OCI-M2 (cell line): ENCODE data around the gene ZC3H7A.

Source experiments
- DNase-seq: peaks from one replicate; lab custom pipeline; 2025; ENCODE audit not compliant: unreplicated experiment; lab: John Stamatoyannopoulos, UW

The ZC3H7A gene

DNA sequence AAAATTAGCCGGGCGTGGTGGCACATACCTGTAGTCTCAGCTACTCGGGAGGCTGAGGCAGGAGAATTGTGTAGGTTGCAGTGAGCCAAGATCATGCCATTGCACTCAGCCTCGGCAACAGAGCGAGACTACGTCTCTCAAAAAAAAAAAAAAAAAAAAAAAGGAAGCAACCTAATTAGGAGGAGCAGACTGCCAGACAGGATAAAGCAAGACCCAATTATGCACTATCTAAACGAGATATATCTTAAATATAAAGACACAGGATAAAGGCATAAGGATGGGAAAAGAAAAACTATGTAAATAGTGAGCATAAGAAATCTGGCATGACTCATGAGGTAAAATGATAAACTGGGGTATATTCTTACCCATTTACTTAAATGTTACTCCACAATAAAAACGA is 59.3 kb downstream of the ZC3H7A start:
- DNase-seq = no peak

DNA sequence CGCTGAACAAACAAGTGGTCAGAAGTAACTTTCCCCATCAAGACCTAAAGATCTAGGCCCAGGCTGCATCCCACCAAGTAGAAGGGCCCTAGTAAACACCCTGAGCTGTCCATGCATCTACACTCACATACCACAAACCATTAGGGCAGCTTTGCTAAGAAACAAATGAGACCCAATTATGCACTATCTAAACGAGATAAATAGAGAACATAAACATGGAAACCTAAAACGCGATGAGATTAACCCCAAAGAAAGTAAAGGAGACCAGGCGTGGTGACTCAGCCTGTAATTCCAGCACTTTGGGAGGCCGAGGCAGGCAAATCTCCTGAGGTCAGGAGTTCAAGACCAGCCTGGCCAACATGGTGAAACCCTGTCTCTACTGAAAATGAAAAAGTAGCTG is 60.2 kb downstream of the ZC3H7A start:
- no peak for DNase-seq

DNA sequence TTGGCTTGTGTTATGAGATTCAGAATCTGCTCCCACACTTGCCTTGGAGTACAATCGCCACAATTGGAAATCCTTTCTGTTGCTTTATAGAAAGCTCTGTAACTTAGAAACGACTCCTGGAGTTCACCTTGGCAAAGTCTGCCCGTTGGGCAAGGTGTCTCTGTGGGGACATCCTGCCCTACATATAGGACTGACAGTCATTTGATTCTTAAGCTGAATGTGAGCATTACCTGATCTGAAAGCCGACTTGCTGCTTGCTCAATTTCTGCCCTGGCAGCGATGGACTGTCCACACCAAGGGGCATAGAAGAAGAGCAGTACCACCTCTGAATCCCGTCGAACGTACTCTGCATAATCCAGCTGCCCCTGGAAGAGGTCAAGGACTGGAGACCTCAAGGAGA is 61.3 kb downstream of the ZC3H7A start:
- no peak for DNase-seq

DNA sequence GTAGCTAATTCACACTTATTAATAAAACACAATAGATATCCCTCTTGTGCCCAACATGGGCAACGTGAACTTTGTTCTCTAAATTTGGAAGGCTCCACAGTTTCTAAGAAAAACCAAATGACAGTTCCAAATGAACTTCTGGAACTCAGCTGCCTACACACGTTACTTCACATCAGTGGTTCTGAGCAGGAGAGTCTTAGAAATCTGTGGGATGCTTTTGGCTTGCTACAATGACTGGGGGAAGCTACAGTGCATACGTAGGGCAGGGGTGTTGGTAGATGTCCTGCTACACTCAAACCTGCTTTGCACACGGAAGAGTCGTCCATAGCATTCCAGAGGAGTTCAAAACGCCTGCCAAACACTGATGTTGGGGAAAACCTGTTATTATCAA is 62.4 kb downstream of the ZC3H7A start:
- no peak for DNase-seq

DNA sequence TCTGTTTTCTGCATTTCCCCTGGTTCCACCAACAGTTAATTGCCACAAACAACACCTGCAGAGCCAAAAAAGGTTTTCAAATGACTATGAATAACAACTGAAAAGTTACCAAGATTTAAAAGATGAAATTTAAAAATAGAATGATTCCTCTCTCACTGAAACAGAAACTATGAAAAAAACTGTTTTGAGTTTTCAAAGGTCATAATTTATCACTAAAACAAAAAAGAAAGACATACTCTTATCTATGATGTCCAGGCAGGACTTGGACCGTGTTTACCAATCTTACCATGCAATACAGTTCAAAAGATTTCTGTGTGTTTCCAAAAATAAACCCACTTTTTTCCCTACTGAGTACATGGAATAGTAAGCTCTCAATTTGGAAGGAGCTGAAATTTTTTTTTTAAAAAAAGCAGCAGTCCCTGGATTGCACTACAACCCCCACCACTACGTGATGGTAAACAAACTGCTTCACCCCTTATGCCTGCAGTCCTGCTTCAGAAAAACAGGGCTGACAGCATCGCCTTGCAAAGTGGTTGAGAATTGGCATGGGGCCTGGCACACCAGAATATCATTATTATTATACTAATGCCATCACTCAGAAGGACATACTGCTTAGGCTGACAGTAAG is 62.9 kb downstream of the ZC3H7A start:
- DNase-seq = no peak

DNA sequence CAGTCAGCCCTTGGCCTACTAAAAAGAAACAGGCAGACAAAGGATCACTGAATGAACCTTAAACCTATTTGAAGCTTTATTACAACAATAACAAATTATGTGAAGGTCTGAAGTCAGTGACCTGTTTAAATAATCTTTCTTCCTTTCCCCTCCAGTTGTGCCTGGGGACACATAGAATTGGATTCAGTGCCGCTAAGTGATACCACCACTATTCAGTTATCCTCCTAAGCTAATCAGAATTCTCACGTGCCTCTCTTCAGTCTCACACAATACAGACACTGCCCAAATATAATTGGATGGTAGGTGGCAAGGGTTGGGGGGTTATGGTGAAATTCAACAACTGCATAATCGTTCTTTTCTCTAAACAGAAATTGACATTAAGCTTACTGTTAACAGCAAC is 65.8 kb downstream of the ZC3H7A start:
- no peak for DNase-seq

DNA sequence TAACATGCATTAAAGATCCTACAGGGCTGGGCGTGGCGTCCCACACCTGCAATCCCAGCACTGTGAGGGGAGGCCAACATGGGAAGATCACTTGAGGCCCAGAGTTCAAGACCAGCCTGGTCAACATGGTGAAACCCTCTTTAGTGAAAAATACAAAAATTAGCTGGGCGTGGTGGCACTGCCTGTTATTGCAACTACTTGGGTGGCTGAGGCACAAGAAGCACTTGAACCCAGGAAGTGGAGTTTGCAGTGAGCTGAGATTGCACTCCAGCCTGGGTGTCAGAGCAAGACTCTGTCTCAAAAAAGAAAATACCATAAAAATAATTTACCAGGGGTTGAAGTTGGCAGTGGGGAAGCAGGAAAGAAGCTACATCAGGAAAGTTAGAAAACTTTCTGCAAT is 67.3 kb downstream of the ZC3H7A start:
- DNase-seq = no peak

DNA sequence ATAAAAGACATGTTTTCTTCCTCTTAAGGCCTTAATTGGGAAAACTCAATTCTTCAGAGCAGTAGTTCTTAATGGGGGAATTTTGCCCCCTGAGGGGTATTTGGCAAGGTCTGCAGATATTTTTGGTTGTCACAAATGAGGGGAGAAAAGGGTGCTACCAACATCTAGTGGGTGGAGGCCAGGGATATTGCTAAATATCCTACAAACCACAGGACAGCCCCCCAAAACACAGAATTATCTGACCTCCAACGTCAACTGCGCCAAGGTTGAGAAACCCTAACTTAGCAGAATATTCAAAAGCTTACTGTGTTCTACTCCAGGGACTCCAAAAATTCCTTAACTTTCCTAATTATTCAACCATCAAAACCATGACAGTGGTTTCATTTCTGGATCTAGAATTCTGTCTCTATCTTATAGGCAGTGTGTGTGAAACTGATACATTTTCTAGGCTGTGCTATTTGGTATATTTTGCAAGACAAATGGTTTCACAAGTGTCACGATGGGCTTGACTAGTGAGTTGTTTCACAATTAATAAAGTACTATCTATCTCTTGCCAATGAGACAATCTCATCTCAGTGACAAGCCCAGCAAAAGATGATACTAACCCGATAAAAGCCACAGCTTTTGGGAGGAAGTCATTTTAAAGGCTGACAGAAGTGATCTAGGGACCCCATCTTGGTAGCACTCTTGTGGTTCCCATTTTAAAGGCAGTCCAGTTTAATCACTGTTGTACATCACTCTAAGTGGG is 69.1 kb downstream of the ZC3H7A start:
- no peak for DNase-seq

DNA sequence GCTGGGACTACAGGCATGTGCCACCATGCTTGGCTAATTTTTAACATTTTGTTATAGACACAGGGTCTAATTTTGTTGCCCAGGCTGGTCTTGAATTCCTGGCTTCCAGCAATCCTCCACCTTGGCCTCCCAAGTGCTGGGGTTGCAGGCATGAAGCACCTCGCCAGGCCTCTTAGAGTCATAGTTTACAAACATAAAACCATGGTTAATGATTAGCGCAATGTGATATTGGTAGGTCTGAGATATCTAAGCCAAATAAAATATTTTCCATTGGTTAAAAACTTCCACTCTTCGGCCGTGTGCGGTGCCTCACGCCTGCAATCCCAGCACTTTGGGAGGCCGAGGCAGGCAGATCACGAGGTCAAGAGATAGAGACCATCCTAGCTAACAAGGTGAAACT is 71.0 kb downstream of the ZC3H7A start:
- DNase-seq = no peak

DNA sequence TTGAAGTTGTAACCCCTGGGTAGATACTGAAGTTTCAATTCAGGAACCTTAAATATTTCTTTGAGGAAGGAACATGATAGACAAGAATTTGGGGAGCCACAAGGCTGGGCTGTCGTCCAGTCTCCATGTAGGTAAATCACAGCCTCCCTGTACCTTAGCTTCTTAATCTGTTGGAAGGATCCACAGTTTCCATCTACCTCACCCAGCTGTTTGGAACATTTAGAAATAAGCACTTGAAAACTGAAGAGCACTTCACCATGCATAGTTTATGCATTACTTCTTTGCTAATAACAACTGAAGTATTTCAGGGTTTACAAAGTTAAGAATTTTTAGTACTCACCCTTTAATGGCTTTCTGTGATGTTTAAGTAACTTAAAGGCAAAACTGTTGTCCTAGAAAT is 71.6 kb downstream of the ZC3H7A start:
- DNase-seq = no peak

DNA sequence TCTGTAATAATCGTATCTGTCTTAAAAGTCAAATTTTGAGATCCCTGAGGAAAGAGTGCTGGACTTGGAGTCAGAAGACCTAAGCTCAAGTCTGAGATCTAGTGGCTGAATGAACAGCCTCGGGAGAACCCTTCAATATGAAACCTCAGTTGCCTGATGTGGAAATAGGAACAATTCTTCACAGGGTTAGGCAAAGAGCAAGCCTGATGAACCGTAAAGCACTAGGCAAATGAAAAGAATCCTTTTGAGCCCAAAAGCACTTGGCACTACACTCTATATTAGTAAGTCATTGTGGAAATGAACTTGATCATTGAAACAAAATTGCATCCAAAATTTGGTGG is 74.6 kb downstream of the ZC3H7A start:
- DNase-seq = no peak

DNA sequence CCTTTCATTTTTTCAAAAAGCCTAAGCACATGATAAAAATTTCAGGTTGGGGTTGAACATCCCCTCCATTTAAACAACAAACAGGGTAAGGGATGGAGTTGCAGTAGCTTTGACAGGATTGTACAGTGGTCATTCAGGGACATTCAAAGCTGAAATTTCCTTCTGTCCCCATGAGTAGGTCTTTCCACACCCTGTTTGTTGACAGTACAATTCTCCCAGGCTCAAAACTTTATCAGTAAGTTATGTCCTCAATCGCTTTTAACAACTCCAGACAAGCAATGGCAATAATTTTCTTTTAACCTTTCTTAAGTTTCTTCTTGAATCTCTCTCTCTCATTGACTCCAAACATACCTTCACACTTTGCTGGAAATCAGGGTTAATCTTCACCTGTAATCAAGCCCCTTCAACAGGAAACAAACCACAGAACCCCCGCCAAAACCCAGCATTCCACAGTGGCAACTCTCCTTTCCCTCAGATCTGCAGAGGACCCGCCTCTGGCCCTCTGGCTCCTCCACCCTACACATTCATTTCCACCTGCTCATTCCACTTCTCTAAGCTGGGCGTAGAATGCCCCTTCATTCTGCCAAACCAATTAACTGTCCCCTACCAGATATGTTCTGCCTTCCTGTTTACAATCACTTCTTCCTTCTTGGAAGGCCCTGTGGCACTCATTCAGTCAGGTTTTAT is 75.1 kb downstream of the ZC3H7A start:
- DNase-seq = no peak

DNA sequence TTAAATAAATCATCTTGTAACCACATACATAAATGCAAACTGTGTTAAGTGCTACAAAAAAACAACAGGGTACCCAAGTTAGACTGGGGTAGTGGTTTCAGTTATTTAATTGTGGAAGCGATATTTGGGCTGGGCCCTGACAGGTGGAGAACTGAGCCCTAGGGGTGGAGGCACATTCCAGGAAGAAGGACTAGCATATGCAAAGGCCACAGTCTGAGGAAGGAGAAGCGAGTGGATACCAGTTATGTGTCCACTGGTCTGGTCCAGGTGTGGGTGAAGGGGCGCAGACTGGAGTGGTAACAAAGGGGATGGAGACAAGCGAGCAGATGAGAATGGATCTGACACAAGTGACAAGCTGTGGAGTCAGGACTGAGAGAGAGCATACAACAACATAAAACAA is 77.3 kb downstream of the ZC3H7A start:
- no peak for DNase-seq

DNA sequence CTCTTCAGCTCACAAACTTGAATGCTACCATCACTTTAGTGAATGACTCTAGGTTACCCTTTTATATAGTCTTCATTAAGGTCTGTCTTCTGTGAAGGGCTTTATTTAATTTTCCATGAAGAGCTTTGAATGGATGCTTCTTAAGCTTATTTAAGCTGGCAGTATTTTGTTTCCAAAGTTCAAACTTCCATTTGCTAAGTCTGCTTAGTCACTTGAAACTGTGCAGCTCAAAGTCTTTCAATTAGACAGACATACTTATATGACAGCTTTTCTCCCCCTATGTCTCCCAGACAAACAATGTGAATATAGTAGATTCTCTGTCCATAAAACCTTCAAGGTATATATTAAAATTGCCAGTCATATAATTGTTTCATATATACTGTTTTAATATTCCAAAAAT is 77.9 kb downstream of the ZC3H7A start:
- DNase-seq = no peak

DNA sequence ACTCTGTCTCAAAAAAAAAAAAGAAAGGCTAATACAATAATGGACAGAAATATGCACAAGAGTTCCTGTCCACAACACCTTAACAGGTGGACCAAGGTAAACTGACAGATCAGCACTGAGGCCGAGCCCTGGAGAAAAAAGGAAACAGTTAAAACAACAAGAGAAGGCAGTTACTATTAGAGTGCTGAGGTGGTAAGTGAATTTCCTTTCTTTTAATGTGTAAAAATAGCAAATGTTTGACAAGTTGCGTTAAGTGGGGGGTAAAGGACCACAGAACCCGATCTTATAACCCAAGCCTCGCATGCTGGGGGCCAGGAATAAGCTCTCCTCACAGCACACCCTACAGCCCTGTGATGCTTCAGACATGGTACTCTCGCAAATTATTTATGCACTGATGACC is 79.2 kb downstream of the ZC3H7A start:
- no peak for DNase-seq

DNA sequence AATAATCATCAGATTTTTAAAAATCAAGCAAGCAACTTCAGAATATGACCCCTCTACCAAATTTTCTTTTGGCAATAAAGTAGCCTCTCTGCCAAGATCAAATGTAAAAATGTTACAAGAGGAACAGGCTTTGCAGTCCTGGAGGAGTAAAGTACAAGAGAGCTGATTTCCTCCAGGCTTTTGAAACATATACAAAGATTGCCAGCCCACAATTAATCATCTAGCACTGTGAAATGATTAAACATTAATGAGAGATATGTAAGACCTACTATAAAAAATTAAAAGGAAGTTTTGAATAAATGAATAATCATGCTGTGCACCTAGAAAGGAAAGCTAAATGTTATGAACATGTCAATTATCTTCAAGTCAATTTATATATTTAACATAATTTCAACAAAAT is 80.7 kb downstream of the ZC3H7A start:
- DNase-seq = no peak

DNA sequence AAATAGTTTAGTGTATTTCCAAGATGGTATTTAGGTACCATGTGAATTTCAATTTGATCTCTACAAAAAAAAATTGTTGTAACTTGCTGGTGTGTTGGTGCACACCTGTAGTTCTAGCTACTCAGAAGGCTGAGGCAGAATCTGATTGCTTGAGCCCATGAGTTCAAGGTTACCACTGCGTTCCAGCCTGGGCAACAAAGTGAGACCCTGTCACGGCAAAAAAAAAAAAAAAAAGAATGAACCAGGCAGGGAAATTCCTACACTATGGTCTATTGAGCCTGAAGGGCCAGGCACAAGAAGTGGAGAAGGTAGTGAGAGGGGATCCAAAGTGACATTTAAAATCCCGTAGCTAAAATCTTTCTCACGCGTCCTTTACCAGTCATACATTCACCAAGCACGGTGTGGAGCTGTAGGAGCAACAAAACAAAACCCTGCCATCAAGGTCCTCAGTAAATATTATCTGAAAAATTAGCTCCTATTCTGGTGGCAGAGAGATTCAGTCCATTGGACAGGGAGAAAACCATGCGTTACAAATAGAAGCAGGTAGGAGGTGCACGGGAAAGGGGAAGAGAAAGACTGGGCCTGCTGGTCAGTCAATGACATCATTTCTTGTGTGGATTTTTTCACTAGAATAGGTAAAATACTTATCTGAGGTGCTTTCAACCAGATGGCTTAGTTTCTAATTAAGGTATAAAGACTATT is 81.7 kb downstream of the ZC3H7A start:
- DNase-seq = no peak

DNA sequence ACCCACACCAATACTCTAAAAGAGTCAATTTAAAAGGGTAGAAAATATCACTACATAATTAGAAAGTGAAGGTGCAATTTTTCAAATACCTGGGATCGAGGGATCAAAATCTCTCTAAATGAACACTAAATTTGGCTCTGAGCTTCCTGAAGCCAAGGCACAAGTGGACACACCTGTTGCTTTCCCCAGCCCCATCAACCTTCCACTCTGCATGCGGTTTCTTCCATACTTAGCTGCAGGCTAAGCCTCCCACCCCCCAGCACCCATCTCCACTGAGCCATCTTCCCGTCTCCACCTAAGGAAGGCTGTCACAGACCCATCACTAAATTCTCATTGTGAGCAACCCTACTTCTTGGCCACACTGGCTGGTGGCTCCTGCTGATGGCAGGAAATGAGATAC is 84.9 kb downstream of the ZC3H7A start:
- DNase-seq = no peak

DNA sequence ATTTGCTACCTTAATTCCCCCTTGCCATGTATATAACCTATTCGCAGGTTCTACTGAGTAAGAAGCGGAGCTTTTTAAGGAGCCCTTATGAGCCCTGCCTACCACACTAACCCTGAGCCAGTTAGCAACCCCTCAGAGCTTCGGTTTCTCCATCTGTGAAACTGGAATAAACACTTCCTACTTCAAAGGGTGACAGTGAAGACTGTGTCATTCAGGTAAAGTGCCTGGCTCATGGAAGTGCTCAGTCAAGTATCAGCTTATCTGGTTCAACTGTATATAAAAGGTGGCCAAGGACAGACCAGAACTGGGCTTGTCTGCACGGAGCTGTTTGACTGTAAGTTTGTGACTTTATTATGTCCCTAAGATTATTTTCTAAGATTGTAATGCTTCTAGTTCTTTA is 85.4 kb downstream of the ZC3H7A start:
- no peak for DNase-seq

DNA sequence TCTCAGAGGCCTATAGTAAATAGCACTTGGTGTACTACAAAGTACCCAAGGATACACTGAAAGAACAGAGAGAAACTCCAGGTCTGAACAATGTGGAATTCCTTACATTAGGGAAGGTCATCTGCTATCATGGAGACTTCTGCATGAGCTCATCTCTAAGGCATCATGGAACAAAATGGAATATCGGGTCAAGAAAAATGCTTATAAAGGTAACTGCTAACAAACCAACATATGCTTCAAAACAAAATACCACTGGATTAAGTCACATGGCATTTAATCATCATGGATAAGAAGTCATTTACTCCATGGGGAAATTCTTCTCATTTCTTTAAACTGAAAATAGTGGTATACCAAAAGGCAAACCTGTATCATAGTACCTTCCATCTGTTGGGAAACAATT is 88.6 kb downstream of the ZC3H7A start:
- DNase-seq = no peak

DNA sequence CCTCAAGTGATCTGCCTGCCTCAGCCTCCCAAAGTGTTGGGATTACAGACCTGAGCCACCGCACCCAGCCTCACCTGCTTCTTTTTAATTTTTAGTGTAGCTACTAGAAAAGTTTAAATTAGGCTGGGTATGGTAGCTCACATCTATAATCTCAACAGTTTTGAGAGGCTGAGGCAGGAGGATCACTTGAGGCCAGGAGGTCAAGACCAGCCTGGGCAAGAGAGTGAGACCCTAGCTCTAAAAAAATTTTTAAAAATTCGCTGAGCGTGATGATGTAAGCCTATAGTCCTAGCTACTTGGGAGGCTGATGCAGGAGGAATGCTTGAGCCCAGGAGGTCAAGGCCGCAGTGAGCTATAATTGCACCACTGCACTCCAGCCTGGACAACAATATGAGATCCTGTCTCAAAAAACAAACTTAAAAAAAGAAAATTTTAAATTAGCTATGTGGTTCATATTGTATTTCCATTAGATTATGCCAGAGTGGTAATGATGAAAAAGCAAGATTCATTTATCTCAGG is 89.3 kb downstream of the ZC3H7A start:
- DNase-seq = no peak
